Memory B cell (primary cell): ENCODE results near the gene ATG14.
"Not testable (repeated sequence)": the region's sequence is repeated elsewhere in the genome, so short reads cannot be mapped to it uniquely, and the experiment has no call there.

Experiments used
- ATAC-seq: fragments of 150-1000 bp; cut with Tn5 transposase; 2 replicates; pipeline ENCODE4 v1.10.0; 2021; ENCODE audit warnings: low read depth, mild to moderate bottlenecking, moderate library complexity
- DNase-seq, 2 donors: peaks; one replicate each; pipeline ENCODE4 v3.0.0; 2022; ENCODE audit warnings: low spot score in 2 of 2
- H3K27ac Mint-ChIP-seq: one replicate; pipeline ENCODE4 v1.8.0; 2022; ENCODE audit warnings: mild to moderate bottlenecking, moderate library complexity, mixed read lengths
- H3K27me3 Mint-ChIP-seq: one replicate; pipeline ENCODE4 v1.8.0; 2022; ENCODE audit warnings: mixed read lengths
- H3K36me3 Mint-ChIP-seq: one replicate; pipeline ENCODE4 v1.8.0; 2022; ENCODE audit warnings: mild to moderate bottlenecking, mixed read lengths
- H3K4me1 Mint-ChIP-seq: one replicate; pipeline ENCODE4 v1.8.0; 2022; ENCODE audit warnings: mixed read lengths
- H3K4me3 Mint-ChIP-seq: one replicate; pipeline ENCODE4 v1.8.0; 2022; ENCODE audit warnings: mild to moderate bottlenecking, moderate library complexity, mixed read lengths
- H3K9me3 Mint-ChIP-seq: one replicate; pipeline ENCODE4 v1.8.0; 2022; ENCODE audit warnings: mixed read lengths

Gene ATG14

GRCh38 chr14:55387121-55387520, 24.5 kb downstream of the ATG14 start:
- H3K27ac Mint-ChIP-seq = no peak overlapping the region
- H3K4me3 Mint-ChIP-seq = no peak overlapping the region
- no peak for ATAC-seq
- H3K36me3 Mint-ChIP-seq = peaks cover 39% of the 10 kb centered on the region
- H3K27me3 Mint-ChIP-seq = no peaks in the 10 kb centered on the region
- no peaks in the 10 kb centered on the region for H3K9me3 Mint-ChIP-seq
- no peaks in the 10 kb centered on the region for H3K4me1 Mint-ChIP-seq
- no peak for DNase-seq

DNA sequence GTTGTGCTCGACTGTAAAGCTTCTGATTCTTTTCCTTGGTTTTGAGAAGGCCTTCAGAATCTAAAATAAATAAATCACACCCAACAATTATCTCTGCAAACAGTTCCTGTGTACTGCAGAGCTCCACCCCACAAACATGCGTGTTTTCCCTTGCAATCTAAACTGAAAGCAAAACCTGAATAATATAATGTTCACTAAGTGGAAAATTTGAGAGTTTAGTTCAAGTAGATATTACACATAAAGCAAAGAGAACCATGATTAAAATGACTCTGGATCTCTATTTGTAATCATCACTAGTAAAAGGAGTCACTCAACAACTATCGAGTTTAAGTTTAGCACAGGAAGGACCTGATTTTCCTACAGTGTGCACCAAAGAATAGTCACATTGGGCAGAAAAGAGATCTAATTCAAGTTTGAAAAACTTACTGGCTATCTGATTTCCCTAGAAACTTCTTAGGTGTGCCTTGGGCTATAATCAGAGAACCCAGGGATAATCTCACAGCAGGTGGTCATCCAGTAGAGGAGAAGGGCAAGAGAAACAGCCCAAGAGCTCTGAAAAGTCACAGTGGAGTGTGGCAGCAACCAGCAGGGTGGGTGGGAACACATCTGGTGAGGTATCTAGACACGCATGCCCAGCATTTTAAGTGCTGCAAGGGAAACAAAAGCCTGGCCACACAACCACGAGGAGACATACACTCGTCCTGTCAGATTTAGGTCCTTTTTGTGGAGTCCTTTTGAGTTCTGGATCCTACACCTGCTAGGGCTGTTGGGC, 25.4 kb downstream of the ATG14 start:
- H3K4me1 Mint-ChIP-seq = no peaks in the 10 kb centered on the region

DNA sequence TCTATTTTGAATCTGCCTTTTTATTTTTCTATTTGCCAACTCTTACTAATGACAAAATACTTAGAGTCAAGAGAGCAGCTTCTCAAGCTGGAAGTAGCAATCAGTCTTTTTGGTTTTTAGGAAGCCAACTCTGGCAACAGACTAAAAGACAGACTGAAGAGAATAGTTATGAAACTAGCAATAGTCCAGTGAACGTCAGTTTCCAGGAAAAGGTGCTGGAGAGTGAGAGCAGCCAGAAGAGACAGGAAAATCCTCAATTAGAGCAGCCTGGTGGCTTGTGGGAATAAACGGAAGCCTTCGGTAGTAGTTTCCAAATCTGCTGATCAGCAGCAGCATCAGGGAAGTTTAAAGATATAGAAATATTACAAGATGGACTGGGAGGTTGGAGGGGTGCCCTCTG, 27.1 kb downstream of the ATG14 start:
- no peak overlapping the region for H3K4me3 Mint-ChIP-seq
- no peak for DNase-seq
- peaks cover 45% of the 10 kb centered on the region for H3K36me3 Mint-ChIP-seq
- no peaks in the 10 kb centered on the region for H3K27me3 Mint-ChIP-seq
- ATAC-seq = no peak
- no peaks in the 10 kb centered on the region for H3K4me1 Mint-ChIP-seq
- H3K9me3 Mint-ChIP-seq = no peaks in the 10 kb centered on the region
- no peak overlapping the region for H3K27ac Mint-ChIP-seq

More for the DNA sequence above, 25.4 kb downstream of the ATG14 start:
- Mint-ChIP-seq H3K9me3 (no peaks in the 10 kb centered on the region), H3K27ac (no peak overlapping the region), H3K36me3 (peaks cover 45% of the 10 kb centered on the region), H3K27me3 (no peaks in the 10 kb centered on the region), H3K4me3 (no peak overlapping the region)
- DNase-seq (no peak), ATAC-seq (no peak)

- H3K36me3 Mint-ChIP-seq = peaks cover 44% of the 10 kb centered on the region
- no peak overlapping the region for H3K4me3 Mint-ChIP-seq
- H3K27ac Mint-ChIP-seq = no peak overlapping the region
- DNase-seq = no peak
- no peak for ATAC-seq
- H3K27me3 Mint-ChIP-seq = no peaks in the 10 kb centered on the region
- no peaks in the 10 kb centered on the region for H3K9me3 Mint-ChIP-seq
- no peaks in the 10 kb centered on the region for H3K4me1 Mint-ChIP-seq
Observed at GRCh38 chr14:55383541-55384140, 28.0 kb downstream of the ATG14 start.

DNA sequence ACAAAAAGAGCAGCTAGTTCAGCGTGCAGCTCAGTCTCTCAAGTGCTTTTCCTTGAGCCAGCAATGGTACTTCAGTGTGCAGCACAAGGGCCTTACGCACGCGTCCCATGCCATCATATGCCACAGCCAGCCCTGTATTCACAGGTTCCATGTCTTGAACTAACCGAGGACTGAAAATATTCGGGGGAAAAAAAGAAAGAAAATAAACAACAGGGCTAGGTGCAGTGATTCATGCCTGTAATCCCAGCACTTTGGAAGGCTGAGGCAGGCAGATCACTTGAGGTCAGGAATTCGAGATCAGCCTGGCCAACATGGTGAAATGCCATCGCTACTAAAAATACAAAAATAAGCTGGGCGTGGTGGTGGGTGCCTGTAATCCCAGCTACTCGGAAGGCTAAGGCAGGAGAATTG, 28.6 kb downstream of the ATG14 start:
- H3K9me3 Mint-ChIP-seq, H3K4me1 Mint-ChIP-seq, ATAC-seq, H3K27me3 Mint-ChIP-seq, H3K27ac Mint-ChIP-seq, H3K4me3 Mint-ChIP-seq, DNase-seq: not testable (repeated sequence)
- peaks cover 41% of the 10 kb centered on the region for H3K36me3 Mint-ChIP-seq

DNA sequence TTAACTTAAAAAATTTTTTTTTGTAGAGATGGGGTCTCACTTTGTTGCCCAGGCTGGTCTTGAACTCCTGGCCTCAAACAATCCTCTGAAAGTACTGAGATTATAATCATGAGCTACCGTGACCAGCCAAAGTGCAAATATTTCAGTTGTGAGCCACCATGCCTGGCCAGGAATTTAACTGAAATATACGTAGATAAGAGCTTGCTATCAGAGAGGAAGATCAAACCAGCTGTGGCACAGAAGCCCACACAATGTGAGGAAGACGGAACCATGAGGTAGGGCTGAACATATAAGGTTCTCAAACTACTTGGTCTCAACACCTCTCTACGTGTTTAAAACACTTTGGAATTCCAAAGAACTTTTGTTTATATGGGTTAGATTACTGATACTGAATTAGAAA, 29.1 kb downstream of the ATG14 start:
- Mint-ChIP-seq H3K27ac (no peak overlapping the region), H3K27me3 (no peaks in the 10 kb centered on the region), H3K36me3 (peaks cover 42% of the 10 kb centered on the region), H3K4me1 (no peaks in the 10 kb centered on the region), H3K4me3 (no peak overlapping the region), H3K9me3 (no peaks in the 10 kb centered on the region)
- DNase-seq (no peak), ATAC-seq (no peak)

DNA sequence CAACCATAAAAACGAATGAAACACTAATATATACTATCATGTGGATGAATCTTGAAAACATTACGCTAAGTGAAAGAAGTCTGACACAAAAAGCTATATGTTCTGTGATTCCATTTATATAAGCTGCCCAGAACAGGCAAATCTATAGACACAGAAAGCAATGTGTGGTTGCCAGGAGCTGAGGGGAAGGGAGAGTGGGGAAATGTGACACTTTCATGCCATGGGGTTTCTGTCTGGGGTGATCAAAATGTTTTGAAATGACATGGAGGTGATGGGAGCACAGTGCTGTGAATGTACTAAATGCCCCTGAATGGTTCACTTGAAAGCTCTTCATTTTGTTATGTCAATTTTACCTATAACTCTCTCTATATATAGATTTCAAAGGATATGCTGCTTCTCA, 30.1 kb downstream of the ATG14 start:
- Mint-ChIP-seq H3K27me3 (no peaks in the 10 kb centered on the region), H3K4me1 (no peaks in the 10 kb centered on the region), H3K4me3 (no peak overlapping the region), H3K9me3 (no peaks in the 10 kb centered on the region), H3K27ac (no peak overlapping the region), H3K36me3 (peaks cover 42% of the 10 kb centered on the region)
- ATAC-seq = no peak
- no peak for DNase-seq

- ATAC-seq (no peak), DNase-seq (no peak)
- Mint-ChIP-seq H3K36me3 (peaks cover 46% of the 10 kb centered on the region), H3K27me3 (no peaks in the 10 kb centered on the region), H3K9me3 (no peaks in the 10 kb centered on the region), H3K27ac (no peak overlapping the region), H3K4me1 (no peaks in the 10 kb centered on the region), H3K4me3 (no peak overlapping the region)
Observed at GRCh38 chr14:55381040-55381439, 30.6 kb downstream of the ATG14 start.

- Mint-ChIP-seq H3K9me3 (no peaks in the 10 kb centered on the region), H3K27ac (no peak overlapping the region), H3K27me3 (no peaks in the 10 kb centered on the region), H3K36me3 (peaks cover 48% of the 10 kb centered on the region), H3K4me3 (no peak overlapping the region), H3K4me1 (peaks cover 4% of the 10 kb centered on the region)
- no peak for ATAC-seq
- DNase-seq = no peak
Observed at GRCh38 chr14:55377236-55377635, 34.4 kb downstream of the ATG14 start.

- ATAC-seq (no peak), DNase-seq (no peak)
- no peak overlapping the region for H3K27ac Mint-ChIP-seq
- H3K4me1 Mint-ChIP-seq = peaks cover 4% of the 10 kb centered on the region
- no peaks in the 10 kb centered on the region for H3K27me3 Mint-ChIP-seq
- H3K9me3 Mint-ChIP-seq = no peaks in the 10 kb centered on the region
- peaks cover 44% of the 10 kb centered on the region for H3K36me3 Mint-ChIP-seq
- no peak overlapping the region for H3K4me3 Mint-ChIP-seq
Observed at GRCh38 chr14:55374771-55375170, 36.9 kb downstream of the ATG14 start.

DNA sequence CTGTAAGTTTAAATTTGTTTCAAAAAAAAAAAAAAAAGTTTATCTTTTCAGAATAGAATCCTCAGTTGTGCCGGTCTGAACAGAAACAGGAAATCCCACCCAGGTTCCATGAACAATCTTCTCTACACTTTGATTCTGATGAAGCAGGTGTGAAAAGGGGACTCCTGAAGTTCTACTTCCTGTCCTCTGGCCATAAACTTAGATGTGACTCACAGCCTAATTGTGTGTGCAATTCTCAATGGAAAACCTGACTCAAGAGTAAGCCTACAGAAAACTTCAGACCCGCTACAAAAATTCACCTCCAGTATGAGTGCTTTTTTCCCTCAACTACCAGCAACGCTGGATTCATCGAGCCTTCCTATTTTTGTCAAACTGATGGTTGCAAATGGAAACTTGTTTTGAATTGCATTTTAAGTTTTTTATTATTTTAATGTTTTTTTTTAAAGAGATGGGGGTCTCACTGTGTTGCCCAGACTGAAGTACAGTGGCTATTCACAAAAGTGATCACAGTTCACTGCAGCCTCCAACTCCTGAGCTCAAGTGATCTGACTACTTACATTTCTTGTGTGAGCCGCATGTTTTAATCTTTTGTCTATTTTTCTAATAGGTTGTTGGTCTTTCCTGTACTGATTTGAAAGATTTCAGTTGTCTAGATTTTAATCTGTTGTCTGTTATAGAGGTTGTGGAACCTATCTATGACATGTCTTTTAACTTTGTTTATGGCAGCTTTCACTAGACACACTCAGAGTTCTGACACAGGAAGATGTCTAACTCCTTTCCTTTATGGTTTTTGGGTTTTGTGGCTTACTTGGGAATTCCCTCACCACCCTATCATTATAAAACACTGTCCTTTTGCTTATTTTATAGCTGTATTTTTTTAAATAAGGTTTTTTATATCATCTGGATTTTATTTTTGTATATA, 37.6 kb downstream of the ATG14 start:
- DNase-seq = no peak
- ATAC-seq = no peak
- Mint-ChIP-seq H3K4me1 (peaks cover 4% of the 10 kb centered on the region), H3K9me3 (no peaks in the 10 kb centered on the region), H3K27me3 (no peaks in the 10 kb centered on the region), H3K27ac (no peak overlapping the region), H3K36me3 (peaks cover 43% of the 10 kb centered on the region), H3K4me3 (no peak overlapping the region)

DNA sequence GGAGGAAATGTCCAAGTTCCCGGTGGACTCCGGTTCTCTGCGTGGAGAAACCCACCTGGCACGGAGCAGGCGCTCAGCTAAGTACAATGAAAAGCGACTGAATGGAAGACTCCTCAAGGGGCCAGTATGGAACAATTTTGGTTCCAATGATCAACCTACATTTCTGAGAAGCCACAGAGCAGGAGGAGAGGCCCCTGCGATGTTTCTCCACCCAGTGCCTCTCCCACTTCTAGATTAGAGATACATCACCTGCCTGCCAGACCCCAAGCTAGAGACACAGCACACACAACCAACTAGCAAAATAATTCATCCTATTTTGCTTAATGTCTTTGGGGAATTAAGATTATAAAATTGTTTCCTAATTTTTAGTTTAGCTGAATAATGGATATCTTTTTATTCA, 38.8 kb downstream of the ATG14 start:
- Mint-ChIP-seq H3K27ac (no peak overlapping the region), H3K4me3 (no peak overlapping the region), H3K9me3 (no peaks in the 10 kb centered on the region), H3K27me3 (no peaks in the 10 kb centered on the region), H3K4me1 (peaks cover 4% of the 10 kb centered on the region), H3K36me3 (peaks cover 44% of the 10 kb centered on the region)
- DNase-seq = no peak
- no peak for ATAC-seq

- peaks cover 4% of the 10 kb centered on the region for H3K4me1 Mint-ChIP-seq
- no peak overlapping the region for H3K4me3 Mint-ChIP-seq
- no peaks in the 10 kb centered on the region for H3K9me3 Mint-ChIP-seq
- ATAC-seq (no peak), DNase-seq (no peak)
- H3K36me3 Mint-ChIP-seq = peaks cover 45% of the 10 kb centered on the region
- H3K27me3 Mint-ChIP-seq = no peaks in the 10 kb centered on the region
- peak overlapping the region; percentile 60 for H3K27ac Mint-ChIP-seq
Observed at GRCh38 chr14:55372423-55372822, 39.2 kb downstream of the ATG14 start.

DNA sequence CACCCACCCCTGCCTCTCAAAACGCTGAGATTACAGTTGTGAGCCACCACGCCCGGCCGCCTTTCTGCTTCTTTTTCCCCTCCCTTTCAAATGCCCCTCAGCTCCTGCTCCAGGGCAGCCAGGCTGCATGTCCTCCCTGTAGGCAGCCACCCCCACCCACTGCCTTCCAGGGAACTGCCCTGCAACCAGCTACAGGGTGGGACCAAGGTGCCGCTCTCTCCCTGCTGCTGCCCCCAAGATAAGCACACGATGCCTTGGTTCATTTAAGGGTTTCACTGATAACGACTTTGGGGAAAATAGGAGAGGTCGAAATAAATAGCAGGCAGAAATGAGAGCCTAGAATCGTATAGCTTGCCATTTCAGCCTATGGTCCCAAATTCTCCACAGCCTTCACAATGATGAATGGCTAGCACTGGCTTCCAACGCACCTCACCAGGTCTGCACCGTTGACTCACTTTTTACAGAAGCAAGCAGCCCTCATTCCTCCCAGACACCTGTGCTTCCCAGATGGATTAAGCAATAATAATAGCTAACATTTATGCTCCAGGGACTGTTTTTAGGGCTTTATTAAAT, 40.7 kb downstream of the ATG14 start:
- ATAC-seq = no peak
- peak overlapping the region; percentile 24 for H3K27ac Mint-ChIP-seq

More for the DNA sequence above, 40.7 kb downstream of the ATG14 start:
- Mint-ChIP-seq H3K36me3 (peaks cover 32% of the 10 kb centered on the region), H3K27me3 (no peaks in the 10 kb centered on the region), H3K4me1 (peaks cover 4% of the 10 kb centered on the region), H3K9me3 (no peaks in the 10 kb centered on the region), H3K4me3 (no peak overlapping the region)
- DNase-seq = no peak
